Colonic mucosa (tissue), 4 donors: ENCODE data around the gene DNASE1L2. TPM values are rescaled to one million over a fixed set of nuclear protein-coding genes. Genes with fewer than 3 reads are reported as not detected.

Experiments
- DNase-seq: peaks from one replicate; pipeline ENCODE4 v3.0.0-alpha.2; 2020
- H3K27ac ChIP-seq: fragments of 200-600 bp; one replicate; pipeline ENCODE4 v1.8.0; 2021
- H3K27me3 ChIP-seq: fragments of 200-600 bp; one replicate; pipeline ENCODE4 v1.8.0; 2021
- H3K36me3 ChIP-seq: fragments of 200-600 bp; one replicate; pipeline ENCODE4 v1.8.0; 2021
- H3K4me1 ChIP-seq: fragments of 200-600 bp; one replicate; pipeline ENCODE4 v1.8.0; 2021; ENCODE audit warnings: mild to moderate bottlenecking
- H3K4me3 ChIP-seq: fragments of 200-600 bp; one replicate; pipeline ENCODE4 v1.8.0; 2021
- H3K9ac ChIP-seq, 2 donors: one replicate each; pipeline ENCODE4 v1.7.0; 2013; ENCODE audit warnings: control low read depth in 2 of 2, low read depth in 2 of 2, low read length in 2 of 2
- H3K9me3 ChIP-seq: fragments of 200-600 bp; one replicate; pipeline ENCODE4 v1.8.0; 2021
- intact Hi-C: fragments of 100-400 bp; cut with DNase I; formaldehyde crosslinking; loops from one replicate; pipeline ENCODE4 v1.14.1; 2022
- total RNA-seq, 2 donors: library from RNA; stranded (reverse); fragmentation: NEBNext Ultra II Directional in 1 of 2; extraction: Animal tissue kit (Norgen Biotek cat#: 25700) in 1 of 2; gene quantifications; one replicate each; pipeline ENCODE4 v1.2.1, GENCODE V29; 2021
- TF ChIP-seq, protein P1 (sequence below): fragments of 200-600 bp; IDR thresholded peaks from one replicate; pipeline ENCODE4 v1.8.0; 2022; ENCODE audit warnings: antibody characterized with exemption, mild to moderate bottlenecking
- donor health status: healthy.
- donor health status: DM: no; HTN: no; CAD: no.
- donor health status: DM: no; HTN: no; CAD: no.

The DNASE1L2 gene
- total RNA-seq, 2 donors from 2014 or later = 0.85 to 2.4 TPM

DNA sequence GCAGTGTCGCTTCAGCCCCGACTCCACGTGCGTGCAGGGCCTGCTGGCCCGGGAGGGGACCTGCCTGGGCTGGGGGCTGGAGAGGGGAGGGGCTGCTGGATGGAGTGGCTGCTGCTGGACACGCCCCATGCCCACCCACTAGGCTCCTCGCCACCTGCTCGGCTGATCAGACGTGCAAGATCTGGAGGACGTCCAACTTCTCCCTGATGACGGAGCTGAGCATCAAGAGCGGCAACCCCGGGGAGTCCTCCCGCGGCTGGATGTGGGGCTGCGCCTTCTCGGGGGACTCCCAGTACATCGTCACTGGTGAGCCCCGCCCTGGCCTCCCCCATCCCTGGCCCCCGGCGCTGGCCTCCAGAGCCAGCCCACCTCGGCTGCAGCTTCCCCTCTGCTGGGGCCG is 27.9 kb upstream of the DNASE1L2 start:
- Histone ChIP-seq H3K36me3 (peaks cover 8% of the 10 kb centered on the region), H3K4me1 (peaks cover 24% of the 10 kb centered on the region), H3K27me3 (no peaks in the 10 kb centered on the region), H3K9ac (no peak overlapping the region), H3K9me3 (no peaks in the 10 kb centered on the region), H3K27ac (no peak overlapping the region), H3K4me3 (no peak overlapping the region)
- intact Hi-C loops = loop anchor here (10.0 kb wide), 1 partner anchor 306 kb away; the partner anchor contains the start of gene ATP6V0C
- TF ChIP-seq, protein P1, sequence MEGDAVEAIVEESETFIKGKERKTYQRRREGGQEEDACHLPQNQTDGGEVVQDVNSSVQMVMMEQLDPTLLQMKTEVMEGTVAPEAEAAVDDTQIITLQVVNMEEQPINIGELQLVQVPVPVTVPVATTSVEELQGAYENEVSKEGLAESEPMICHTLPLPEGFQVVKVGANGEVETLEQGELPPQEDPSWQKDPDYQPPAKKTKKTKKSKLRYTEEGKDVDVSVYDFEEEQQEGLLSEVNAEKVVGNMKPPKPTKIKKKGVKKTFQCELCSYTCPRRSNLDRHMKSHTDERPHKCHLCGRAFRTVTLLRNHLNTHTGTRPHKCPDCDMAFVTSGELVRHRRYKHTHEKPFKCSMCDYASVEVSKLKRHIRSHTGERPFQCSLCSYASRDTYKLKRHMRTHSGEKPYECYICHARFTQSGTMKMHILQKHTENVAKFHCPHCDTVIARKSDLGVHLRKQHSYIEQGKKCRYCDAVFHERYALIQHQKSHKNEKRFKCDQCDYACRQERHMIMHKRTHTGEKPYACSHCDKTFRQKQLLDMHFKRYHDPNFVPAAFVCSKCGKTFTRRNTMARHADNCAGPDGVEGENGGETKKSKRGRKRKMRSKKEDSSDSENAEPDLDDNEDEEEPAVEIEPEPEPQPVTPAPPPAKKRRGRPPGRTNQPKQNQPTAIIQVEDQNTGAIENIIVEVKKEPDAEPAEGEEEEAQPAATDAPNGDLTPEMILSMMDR = no peak
- no peak for DNase-seq

DNA sequence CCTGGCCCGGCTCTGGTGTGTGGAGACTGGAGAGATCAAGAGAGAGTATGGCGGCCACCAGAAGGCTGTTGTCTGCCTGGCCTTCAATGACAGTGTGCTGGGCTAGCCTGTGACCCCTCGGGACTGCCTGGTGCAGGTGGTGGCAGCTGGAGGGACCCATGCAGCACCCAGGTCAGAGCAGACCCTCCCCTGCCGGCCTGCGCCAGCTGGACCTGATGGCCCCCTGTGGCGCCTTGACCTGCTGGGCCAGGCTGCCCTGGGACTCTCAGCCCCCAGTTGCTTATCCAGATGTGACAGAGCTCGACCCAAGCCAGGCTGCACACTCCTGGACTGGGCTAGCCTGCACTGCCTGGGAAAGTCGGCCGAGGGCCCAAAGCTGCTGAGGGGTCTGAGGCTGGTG is 27.5 kb upstream of the DNASE1L2 start:
- DNase-seq = no peak
- TF ChIP-seq, protein P1 = no peak
- H3K36me3 ChIP-seq = peaks cover 8% of the 10 kb centered on the region
- no peaks in the 10 kb centered on the region for H3K27me3 ChIP-seq
- no peak overlapping the region for H3K9ac ChIP-seq
- intact Hi-C loops = loop anchor here (10.0 kb wide), 1 partner anchor 306 kb away; the partner anchor contains the start of gene ATP6V0C
- H3K4me3 ChIP-seq = no peak overlapping the region
- peaks cover 29% of the 10 kb centered on the region for H3K4me1 ChIP-seq
- no peak overlapping the region for H3K27ac ChIP-seq
- no peaks in the 10 kb centered on the region for H3K9me3 ChIP-seq

GRCh38 chr16:2209258-2210008 is 26.8 kb upstream of the DNASE1L2 start:
- no peaks in the 10 kb centered on the region for H3K27me3 ChIP-seq
- no peak overlapping the region for H3K27ac ChIP-seq
- H3K4me1 ChIP-seq = peaks cover 30% of the 10 kb centered on the region
- no peaks in the 10 kb centered on the region for H3K9me3 ChIP-seq
- intact Hi-C loops = loop anchor here (10.0 kb wide), 1 partner anchor 305 kb away; the partner anchor contains the start of gene ATP6V0C
- H3K9ac ChIP-seq = no peak overlapping the region
- no peak for DNase-seq
- no peak overlapping the region for H3K4me3 ChIP-seq
- peaks cover 8% of the 10 kb centered on the region for H3K36me3 ChIP-seq
- TF ChIP-seq, protein P1 = no peak

GRCh38 chr16:2210009-2210332 is 26.3 kb upstream of the DNASE1L2 start:
- no peak overlapping the region for H3K9ac ChIP-seq
- H3K36me3 ChIP-seq = peaks cover 8% of the 10 kb centered on the region
- TF ChIP-seq, protein P1 = no peak
- no peak for DNase-seq
- H3K9me3 ChIP-seq = no peaks in the 10 kb centered on the region
- intact Hi-C loops = no loop called here
- no peaks in the 10 kb centered on the region for H3K27me3 ChIP-seq
- H3K27ac ChIP-seq = no peak overlapping the region
- H3K4me1 ChIP-seq = peaks cover 30% of the 10 kb centered on the region
- H3K4me3 ChIP-seq = no peak overlapping the region

GRCh38 chr16:2210386-2211365 is 25.6 kb upstream of the DNASE1L2 start, which contains the start of gene BRICD5:
BRICD5 (minus strand) TSS chr16:2210863; CDS start chr16:2210833, 30 bp downstream.
- Histone ChIP-seq H3K9ac (no peak within 1 kb of the TSS), H3K9me3 (no peaks in the 10 kb centered on the region), H3K36me3 (peaks cover 8% of the 10 kb centered on the region), H3K27me3 (no peaks in the 10 kb centered on the region), H3K4me1 (peaks cover 30% of the 10 kb centered on the region), H3K27ac (no peak within 1 kb of the TSS), H3K4me3 (no peak within 1 kb of the TSS)
- DNase-seq = no peak
- intact Hi-C loops = no loop called here
- TF ChIP-seq, protein P1 = no peak
